Astrocyte (in vitro differentiated cells and primary cell): ENCODE measurements around the gene NEDD9. TPM values are rescaled to one million over a fixed set of nuclear protein-coding genes. Genes with fewer than 3 reads are reported as not detected.

Experiments used
- DNase-seq: peaks from one replicate; pipeline ENCODE4 v3.0.0-alpha.2; 2010; ENCODE audit warnings: low read depth
- FAIRE-seq: peaks from 2 replicates; lab custom pipeline; 2011; peaks lifted over from hg19 to GRCh38; lab: Jason Lieb, UNC
- H2AFZ ChIP-seq: 2 replicates; pipeline ENCODE4 v1.6.0; 2012; ENCODE audit warnings: low read depth, low read length, inconsistent platforms
- H3K27ac ChIP-seq: 2 replicates; pipeline ENCODE4 v1.5.1; 2011; ENCODE audit warnings: low read depth, low read length, inconsistent platforms
- H3K27me3 ChIP-seq: 2 replicates; pipeline ENCODE4 v1.6.0; 2011; ENCODE audit warnings: low read length, inconsistent platforms; ENCODE audit not compliant: insufficient read depth
- H3K36me3 ChIP-seq: 2 replicates; pipeline ENCODE4 v1.5.1; 2011; ENCODE audit warnings: low read length, inconsistent platforms; ENCODE audit not compliant: insufficient read depth
- H3K4me1 ChIP-seq: 2 replicates; pipeline ENCODE4 v1.5.1; 2011; ENCODE audit warnings: low read length, inconsistent platforms; ENCODE audit not compliant: insufficient read depth
- H3K4me2 ChIP-seq: 2 replicates; pipeline ENCODE4 v1.6.0; 2012; ENCODE audit warnings: low read length, inconsistent platforms
- H3K4me3 ChIP-seq: 2 replicates; pipeline ENCODE4 v1.5.1; 2011; ENCODE audit warnings: low read depth, mild to moderate bottlenecking, low read length, inconsistent platforms; ENCODE audit not compliant: insufficient read depth
- H3K79me2 ChIP-seq: 2 replicates; pipeline ENCODE4 v1.6.0; 2012; ENCODE audit warnings: mild to moderate bottlenecking, low read length, inconsistent platforms; ENCODE audit not compliant: insufficient read depth
- H3K9ac ChIP-seq: 2 replicates; pipeline ENCODE4 v1.6.0; 2012; ENCODE audit warnings: mild to moderate bottlenecking, low read length, inconsistent platforms
- H3K9me3 ChIP-seq: 2 replicates; pipeline ENCODE4 v1.5.1; 2012; ENCODE audit warnings: low read depth, mild to moderate bottlenecking, low read length, inconsistent platforms; ENCODE audit not compliant: insufficient read depth
- H4K20me1 ChIP-seq: 2 replicates; pipeline ENCODE4 v1.6.0; 2012; ENCODE audit warnings: low read length, inconsistent platforms; ENCODE audit not compliant: insufficient read depth
- H3K27ac Mint-ChIP-seq: one replicate; pipeline ENCODE4 v1.8.0; 2021; ENCODE audit warnings: mild to moderate bottlenecking, mixed read lengths; ENCODE audit not compliant: unreplicated experiment
- H3K27me3 Mint-ChIP-seq: one replicate; pipeline ENCODE4 v1.8.0; 2021; ENCODE audit warnings: low read depth, mixed read lengths; ENCODE audit not compliant: unreplicated experiment
- H3K36me3 Mint-ChIP-seq: one replicate; pipeline ENCODE4 v1.8.0; 2021; ENCODE audit warnings: low read depth, mixed read lengths; ENCODE audit not compliant: unreplicated experiment
- H3K4me1 Mint-ChIP-seq: one replicate; pipeline ENCODE4 v1.8.0; 2021; ENCODE audit warnings: low read depth, mixed read lengths; ENCODE audit not compliant: unreplicated experiment
- H3K4me3 Mint-ChIP-seq: one replicate; pipeline ENCODE4 v1.8.0; 2021; ENCODE audit warnings: mild to moderate bottlenecking, moderate library complexity, mixed read lengths; ENCODE audit not compliant: unreplicated experiment
- H3K9me3 Mint-ChIP-seq: one replicate; pipeline ENCODE4 v1.8.0; 2021; ENCODE audit warnings: mild to moderate bottlenecking, mixed read lengths; ENCODE audit not compliant: unreplicated experiment
- EZH2 ChIP-seq: IDR thresholded peaks from 2 replicates; pipeline ENCODE4 v1.6.1; 2012; ENCODE audit warnings: mild to moderate bottlenecking, low read length, inconsistent platforms; ENCODE audit not compliant: insufficient read depth
- total RNA-seq: library from RNA; stranded (reverse); gene quantifications from 2 replicates; pipeline ENCODE4 v1.2.1, GENCODE V29; 2021
- TF ChIP-seq, protein P1 (sequence below): IDR thresholded peaks from 2 replicates; pipeline ENCODE4 v1.5.1; 2011; ENCODE audit warnings: low read depth, mild to moderate bottlenecking, inconsistent platforms, low read length, moderate library complexity; ENCODE audit not compliant: insufficient read depth

Gene NEDD9
- total RNA-seq, 1 donor from 2014 or later, result 39.6 TPM

DNA sequence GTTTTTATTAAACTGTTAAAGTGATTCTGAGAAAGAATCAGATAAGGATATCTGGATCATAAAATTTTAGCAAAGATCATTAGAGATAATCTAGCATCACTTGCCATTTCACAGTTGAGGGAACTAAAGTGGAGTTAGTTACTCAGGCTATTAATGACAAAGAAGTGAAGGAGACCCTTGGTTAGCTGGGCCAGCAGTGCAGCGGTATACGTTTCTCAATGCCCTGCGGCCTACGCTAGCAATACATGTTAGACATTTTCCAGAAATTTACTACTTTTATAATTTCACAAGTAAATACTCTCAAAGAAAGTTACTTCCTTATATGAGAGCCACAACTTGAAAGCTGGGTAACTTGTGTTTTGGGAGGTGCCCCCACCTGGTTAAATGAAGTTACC is 28.5 kb downstream of the NEDD9 start:
- H3K27ac Mint-ChIP-seq, result peak overlapping the region; percentile 88
- peaks cover 20% of the 10 kb centered on the region for H3K36me3 Mint-ChIP-seq
- H3K4me1 ChIP-seq, result peaks cover 53% of the 10 kb centered on the region
- H3K9me3 Mint-ChIP-seq, result no peaks in the 10 kb centered on the region
- no peak for TF ChIP-seq EZH2
- TF ChIP-seq, protein P1, sequence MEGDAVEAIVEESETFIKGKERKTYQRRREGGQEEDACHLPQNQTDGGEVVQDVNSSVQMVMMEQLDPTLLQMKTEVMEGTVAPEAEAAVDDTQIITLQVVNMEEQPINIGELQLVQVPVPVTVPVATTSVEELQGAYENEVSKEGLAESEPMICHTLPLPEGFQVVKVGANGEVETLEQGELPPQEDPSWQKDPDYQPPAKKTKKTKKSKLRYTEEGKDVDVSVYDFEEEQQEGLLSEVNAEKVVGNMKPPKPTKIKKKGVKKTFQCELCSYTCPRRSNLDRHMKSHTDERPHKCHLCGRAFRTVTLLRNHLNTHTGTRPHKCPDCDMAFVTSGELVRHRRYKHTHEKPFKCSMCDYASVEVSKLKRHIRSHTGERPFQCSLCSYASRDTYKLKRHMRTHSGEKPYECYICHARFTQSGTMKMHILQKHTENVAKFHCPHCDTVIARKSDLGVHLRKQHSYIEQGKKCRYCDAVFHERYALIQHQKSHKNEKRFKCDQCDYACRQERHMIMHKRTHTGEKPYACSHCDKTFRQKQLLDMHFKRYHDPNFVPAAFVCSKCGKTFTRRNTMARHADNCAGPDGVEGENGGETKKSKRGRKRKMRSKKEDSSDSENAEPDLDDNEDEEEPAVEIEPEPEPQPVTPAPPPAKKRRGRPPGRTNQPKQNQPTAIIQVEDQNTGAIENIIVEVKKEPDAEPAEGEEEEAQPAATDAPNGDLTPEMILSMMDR, result no peak
- H3K79me2 ChIP-seq, result peaks cover 73% of the 10 kb centered on the region
- DNase-seq (no peak), FAIRE-seq (no peak)
- no peak overlapping the region for H3K4me2 ChIP-seq
- H4K20me1 ChIP-seq, result no peaks in the 10 kb centered on the region
- H3K4me3 Mint-ChIP-seq, result no peak overlapping the region
- H3K9ac ChIP-seq, result no peak overlapping the region
- no peak overlapping the region for H3K27ac ChIP-seq
- H3K27me3 ChIP-seq, result no peaks in the 10 kb centered on the region
- no peak overlapping the region for H3K4me3 ChIP-seq
- no peak overlapping the region for H2AFZ ChIP-seq
- peaks cover 67% of the 10 kb centered on the region for H3K4me1 Mint-ChIP-seq
- no peaks in the 10 kb centered on the region for H3K9me3 ChIP-seq
- H3K27me3 Mint-ChIP-seq, result no peaks in the 10 kb centered on the region
- H3K36me3 ChIP-seq, result peaks cover 19% of the 10 kb centered on the region

DNA sequence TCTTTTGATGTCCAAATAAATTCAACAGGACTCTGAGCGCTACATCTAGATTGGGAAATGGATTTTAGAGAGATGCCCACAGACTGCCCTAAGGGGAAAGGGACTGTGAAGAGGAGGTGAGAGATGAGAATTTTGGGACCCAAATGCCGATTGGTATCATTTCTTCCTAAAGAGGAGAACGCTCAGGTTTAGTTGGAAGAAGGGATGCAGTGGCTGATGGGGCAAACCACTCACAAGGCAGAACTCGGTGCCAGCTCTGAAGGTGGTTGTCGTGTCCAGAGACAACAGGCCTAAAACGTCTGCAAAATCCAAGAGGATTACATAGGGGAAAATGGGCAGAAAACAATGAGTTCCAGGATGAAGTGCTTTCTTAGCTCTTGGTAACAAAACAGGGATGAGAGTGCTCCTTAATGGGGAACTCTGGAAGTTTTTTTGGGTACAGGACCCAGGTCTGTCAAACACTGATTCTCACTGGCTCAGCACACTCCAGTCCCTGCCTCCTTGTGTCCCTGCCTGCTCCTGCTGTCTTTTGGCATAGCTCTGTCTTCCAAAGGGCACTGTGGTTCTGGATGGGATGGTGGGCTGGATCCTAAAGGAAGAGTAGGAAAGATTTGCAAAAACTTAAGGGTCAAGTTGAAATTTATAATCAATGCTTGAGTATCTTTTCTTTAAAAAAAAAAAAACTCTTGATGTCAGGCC is 29.0 kb downstream of the NEDD9 start:
- H3K27ac ChIP-seq, result peak overlapping the region; percentile 80

More for the DNA sequence above, 29.0 kb downstream of the NEDD9 start:
- Histone ChIP-seq H3K9ac (peak overlapping the region; percentile 70), H3K79me2 (peaks cover 74% of the 10 kb centered on the region), H3K4me1 (peaks cover 55% of the 10 kb centered on the region), H3K4me2 (peak overlapping the region; percentile 37), H3K9me3 (no peaks in the 10 kb centered on the region), H2AFZ (no peak overlapping the region), H3K36me3 (peaks cover 18% of the 10 kb centered on the region), H4K20me1 (no peaks in the 10 kb centered on the region), H3K4me3 (no peak overlapping the region), H3K27me3 (no peaks in the 10 kb centered on the region)
- H3K4me1 Mint-ChIP-seq, result peaks cover 70% of the 10 kb centered on the region
- DNase-seq (no peak), FAIRE-seq (no peak)
- H3K36me3 Mint-ChIP-seq, result peaks cover 20% of the 10 kb centered on the region
- peak overlapping the region; percentile 92 for H3K27ac Mint-ChIP-seq
- H3K4me3 Mint-ChIP-seq, result no peak overlapping the region
- no peaks in the 10 kb centered on the region for H3K9me3 Mint-ChIP-seq
- H3K27me3 Mint-ChIP-seq, result no peaks in the 10 kb centered on the region
- no peak for TF ChIP-seq EZH2
- TF ChIP-seq, protein P1, result no peak
